Measurements from ENCODE around the gene DCAF5.

DCAF5 gene

GRCh38 chr14:69139743-69140142 is 13.2 kb downstream of the DCAF5 start:
- DNase-seq: no peak

GRCh38 chr14:69137843-69138535 is 14.9 kb downstream of the DCAF5 start:
- no peak for DNase-seq

DNA sequence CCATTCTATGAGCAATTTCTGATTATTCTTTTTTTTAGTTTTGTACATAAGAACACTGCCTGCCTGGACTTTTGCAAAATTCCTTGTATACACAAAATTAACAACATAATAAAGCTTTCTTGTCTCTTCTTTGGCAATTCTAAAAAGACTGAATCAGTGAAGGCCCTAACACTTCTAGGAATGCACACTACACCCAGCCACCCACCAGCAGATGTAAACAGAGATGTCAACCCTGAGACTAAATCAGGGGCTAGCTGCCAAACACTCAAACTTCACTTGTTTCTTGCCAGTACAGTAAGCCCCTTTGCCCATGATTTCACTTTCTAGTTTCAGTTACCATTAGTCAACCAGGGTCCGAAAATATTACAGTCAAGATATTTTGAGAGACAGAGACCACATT is 15.5 kb downstream of the DCAF5 start:
- no peak for DNase-seq

DNA sequence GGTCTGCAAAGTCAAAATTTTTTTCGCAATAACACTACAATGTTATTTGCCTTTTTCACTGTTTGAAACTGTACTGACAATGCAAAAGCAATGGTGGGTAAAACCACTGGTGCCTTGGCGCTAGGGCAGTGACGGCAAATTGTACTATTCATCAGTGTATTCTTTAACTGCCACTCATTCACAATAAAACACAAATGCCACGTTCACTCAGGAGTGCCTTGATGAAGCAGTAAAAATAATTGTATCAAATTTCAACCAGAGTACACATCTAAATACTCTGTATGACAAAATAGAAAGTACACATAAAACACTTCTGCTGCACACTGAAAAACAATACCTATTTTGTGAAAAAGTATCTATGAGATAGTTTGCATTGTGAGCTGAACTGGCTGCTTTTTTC is 17.8 kb downstream of the DCAF5 start:
- DNase-seq: no peak

- DNase-seq: peak; percentile 68
Measured at GRCh38 chr14:69133206-69134125, 19.5 kb downstream of the DCAF5 start.

DNA sequence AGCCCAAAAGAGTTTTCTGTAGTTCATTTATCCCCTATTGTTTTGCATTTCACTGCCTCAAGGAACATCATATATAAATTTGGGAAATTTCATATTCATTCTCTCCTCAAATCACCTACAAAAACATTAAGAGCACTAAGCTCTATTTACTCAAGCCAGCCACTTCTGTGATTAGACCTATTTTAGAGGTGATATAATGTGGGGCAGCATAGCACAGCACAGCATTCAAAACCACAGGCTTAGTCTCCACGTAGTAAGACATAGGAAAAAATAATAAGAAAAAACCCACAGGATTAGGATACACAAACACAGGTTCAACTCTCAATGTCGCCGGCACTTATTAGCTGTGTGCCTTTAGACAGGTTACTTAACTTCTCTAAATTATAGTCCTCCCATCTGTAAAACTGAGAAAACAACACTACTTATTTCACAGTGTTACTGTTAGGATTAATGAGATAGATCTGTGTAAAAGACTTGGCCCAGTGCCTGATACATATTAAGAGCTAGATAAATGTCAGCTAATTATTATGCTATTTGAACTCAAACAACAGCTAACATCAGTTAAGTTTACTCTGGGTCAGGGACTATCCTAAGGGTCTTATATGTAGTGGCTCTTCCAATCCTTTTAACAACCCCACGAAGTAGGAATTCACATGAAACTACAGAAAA is 20.3 kb downstream of the DCAF5 start:
- DNase-seq: no peak

DNA sequence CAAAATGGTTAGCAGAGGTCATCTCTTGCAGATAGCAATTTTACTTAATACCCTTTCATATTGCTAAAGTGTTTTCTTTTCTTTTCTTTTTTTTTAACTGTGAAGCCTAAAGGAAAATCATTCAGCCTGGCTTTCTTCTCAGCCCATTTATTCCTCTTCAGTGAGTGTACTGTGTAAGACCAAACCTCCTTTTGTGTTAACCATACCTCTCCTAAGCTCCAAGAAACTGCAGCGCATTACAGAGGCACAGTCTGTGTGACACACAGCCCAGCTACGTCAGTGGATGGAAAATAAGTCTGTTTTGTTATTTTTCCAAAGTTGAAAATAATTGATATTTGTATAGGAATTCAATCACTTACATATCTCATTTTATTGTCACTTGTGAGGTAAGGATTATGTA is 21.7 kb downstream of the DCAF5 start:
- DNase-seq: no peak

GRCh38 chr14:69129264-69129880 is 23.5 kb downstream of the DCAF5 start:
- DNase-seq: peak; percentile 81

DNA sequence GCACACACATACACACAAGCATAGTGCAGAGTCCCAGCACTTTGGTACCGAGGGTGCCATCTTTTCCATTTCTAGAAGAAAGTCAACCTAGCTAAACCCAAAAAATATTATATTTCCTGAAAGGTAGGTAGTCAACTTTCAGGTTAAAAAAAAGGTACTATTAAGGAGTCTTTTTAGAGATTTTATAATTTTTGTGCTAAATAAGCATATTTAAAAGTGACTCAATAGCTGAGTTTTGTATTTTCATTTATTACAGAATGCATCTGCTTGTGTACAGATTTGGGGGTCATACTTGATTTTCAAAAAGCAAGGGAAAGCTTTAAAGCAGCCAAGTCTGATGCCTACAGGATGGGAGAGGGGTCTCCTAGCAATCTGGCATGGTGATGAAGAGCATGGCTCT is 34.6 kb downstream of the DCAF5 start:
- DNase-seq: no peak

GRCh38 chr14:69117020-69117767 is 35.7 kb downstream of the DCAF5 start:
- DNase-seq: no peak

DNA sequence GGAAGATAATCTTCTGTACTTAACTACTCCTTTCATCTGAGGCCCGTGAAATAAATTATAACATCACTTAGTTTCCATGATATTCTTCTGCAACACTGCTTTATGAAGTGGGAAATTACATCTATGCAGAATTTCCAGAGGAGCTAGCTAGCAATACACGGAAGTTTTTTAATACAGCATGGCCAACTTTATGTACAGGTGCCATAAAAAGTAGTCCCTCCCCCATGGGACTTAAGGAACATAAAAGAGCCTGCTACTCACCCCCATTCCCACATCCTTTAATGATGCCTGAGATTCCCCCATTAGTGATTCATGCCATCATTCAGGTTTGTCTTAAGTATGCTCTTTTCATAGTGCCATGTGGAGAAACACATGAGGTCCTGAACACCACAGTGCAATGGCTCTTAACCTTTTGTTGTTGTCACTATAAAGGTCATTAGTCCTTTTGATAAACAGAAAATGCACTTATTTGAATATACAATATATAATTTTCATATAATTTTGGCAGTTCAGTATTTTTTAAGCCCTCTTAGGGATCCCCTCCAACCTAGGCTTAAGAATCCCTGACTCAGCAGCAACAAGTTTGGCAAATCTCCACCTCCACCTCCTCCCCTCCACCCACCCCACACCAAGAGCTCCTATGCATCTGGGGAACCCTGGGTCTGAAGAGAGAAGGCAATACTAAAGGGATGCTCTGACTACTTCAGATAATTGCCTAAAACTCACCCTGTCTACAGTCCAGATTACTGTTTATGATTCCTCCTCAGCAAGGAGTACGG is 37.3 kb downstream of the DCAF5 start:
- no peak for DNase-seq

- DNase-seq: no peak
Measured at GRCh38 chr14:69114763-69115162, 38.2 kb downstream of the DCAF5 start.

GRCh38 chr14:69108358-69108757 is 44.6 kb downstream of the DCAF5 start:
- no peak for DNase-seq

GRCh38 chr14:69107407-69108003 is 45.4 kb downstream of the DCAF5 start:
- peak; percentile 71 for DNase-seq

DNA sequence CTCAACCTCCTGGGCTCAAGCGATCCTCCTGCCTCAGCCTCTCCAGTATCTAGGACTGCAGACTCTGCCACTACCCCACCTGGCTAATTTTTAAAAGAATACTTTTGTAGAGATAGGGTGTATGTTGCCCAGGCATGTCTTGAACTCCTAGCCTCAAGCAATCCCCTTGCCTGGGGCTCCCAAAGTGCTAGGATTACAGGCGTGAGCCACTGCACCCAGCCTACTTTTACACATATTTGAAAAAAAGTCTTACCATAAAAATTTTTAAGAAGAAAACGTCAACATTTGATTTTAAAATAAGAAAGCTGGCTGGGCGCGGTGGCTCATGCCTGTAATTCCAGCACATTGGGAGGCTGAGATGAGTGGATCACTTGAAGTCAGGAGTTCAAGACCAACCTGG is 46.5 kb downstream of the DCAF5 start:
- DNase-seq: no peak

DNA sequence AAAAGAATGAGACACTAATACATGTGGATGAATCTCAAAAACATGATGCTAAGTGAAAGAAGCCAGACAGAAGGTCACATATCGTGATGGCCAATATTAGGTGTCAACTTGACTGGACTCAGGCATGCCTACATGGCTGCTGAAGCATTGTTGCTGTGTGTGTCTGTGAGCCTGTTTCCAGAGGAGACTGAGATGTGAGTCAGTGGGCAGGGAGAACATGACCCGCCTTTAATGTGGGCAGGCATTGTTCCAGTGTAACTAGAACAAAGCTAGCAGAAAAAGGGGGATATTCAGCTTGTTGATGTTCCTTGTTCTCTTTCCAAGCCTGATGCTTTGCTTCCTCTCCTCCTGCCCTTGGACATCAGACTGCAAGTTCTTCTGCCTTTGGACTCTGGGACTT is 47.6 kb downstream of the DCAF5 start:
- DNase-seq: no peak

GRCh38 chr14:69101331-69101826 is 51.5 kb downstream of the DCAF5 start:
- DNase-seq: peak; percentile 69

GRCh38 chr14:69097974-69098373 is 54.9 kb downstream of the DCAF5 start:
- DNase-seq: no peak

DNA sequence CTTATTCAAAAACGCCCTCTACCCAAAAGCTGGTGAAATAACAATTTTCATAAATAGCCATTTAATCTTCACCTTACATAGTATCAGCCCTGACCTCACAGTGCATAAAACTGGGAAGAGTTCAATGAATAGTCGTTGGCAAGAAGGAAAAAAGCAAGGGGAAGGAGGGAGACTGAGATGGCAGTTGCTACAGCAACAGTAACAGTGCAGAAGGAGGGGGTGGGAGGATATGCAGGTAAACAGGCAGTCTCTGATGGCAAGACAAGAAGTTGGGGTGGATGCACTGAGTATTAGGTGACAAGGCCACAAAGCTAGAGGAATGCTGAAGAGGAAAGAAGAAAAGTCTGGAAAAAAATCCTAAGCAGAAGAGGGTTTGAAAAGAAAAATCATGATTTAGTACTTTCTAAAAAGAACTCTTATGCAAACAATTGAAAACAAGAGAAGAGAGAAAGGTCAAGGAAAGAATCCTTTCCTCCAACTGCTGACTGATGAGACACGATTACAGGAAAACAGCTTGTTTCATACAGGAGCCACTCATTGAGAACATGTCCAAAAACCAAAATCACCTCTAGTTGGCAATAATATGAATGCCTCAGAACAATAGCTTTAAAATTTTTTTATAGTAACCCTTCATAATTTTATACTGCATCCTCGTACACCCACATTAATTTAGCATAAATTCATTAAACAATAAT is 56.0 kb downstream of the DCAF5 start:
- DNase-seq: no peak

- DNase-seq: no peak
Measured at GRCh38 chr14:69096246-69096645, 56.7 kb downstream of the DCAF5 start.

Measured in hematopoietic multipotent progenitor cell treated with erythropoietin and hydrocortisone succinate and interleukin-3 and kit ligand, for 8 days (in vitro differentiated cells).